NCI-H526 (cell line): ENCODE data around the gene KIFAP3.
"Not testable (repeated sequence)": the region's sequence is repeated elsewhere in the genome, so short reads cannot be mapped to it uniquely, and the experiment has no call there.

ENCODE experiments used
- DNase-seq, 2 experiments: peaks; one replicate each; lab custom pipeline; 2025; lab: John Stamatoyannopoulos, UW

The KIFAP3 gene

DNA sequence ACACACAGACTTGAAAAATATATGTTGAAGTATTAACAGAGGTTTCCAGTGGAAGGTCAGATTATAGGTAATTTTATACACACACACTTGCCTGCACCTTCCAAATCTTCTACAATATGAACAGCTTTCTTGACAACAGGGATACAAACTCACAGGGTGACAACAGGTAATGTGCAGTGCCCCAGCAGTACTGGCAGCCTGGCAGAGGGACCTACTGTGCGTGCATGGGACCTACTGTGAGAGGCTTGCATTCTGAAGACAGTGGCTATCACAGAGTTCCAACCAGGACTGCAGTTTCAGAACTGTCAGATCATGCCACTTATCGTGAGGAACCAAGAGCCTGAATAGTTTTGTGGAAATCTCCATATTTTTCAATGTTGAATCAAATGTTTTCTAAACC lies 184.6 kb downstream of the KIFAP3 start:
- no peak for DNase-seq

DNA sequence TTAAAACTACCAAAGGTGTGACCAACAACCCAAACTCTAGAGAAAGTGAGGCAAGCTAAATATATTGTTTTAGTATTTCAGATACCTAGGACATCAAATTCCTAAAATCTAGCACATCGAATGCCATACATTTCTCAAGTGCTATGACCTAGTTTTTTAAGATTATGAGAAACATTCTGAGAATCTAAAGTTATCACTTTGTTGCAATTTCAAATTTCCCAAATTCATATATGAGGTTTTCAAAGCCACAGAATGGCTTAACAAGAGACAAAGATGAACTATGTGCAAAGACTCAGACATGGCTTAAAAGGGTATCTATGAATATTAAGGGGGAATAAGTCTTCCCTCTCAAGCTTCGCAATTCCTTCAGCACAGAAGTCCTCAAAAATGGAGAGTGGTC lies 187.6 kb downstream of the KIFAP3 start:
- no peak for DNase-seq

DNA sequence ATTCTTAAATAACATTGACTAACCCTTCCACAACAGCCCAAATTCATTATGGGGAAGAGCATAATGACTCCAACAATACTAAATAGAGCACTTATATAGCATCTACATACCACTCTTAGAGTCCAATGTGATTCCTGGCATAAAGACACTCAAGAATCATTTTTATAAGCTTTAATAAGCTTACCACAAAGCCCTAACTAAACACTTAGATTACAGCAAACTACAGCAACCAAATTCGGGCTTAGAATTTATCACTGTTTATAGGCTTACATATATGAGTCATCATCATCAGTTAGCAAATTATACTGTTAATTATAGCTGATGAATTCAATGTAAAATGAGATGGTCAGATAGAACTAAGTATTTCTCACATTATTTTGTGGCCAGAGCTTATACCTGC lies 188.1 kb downstream of the KIFAP3 start:
- DNase-seq, result no peak

DNA sequence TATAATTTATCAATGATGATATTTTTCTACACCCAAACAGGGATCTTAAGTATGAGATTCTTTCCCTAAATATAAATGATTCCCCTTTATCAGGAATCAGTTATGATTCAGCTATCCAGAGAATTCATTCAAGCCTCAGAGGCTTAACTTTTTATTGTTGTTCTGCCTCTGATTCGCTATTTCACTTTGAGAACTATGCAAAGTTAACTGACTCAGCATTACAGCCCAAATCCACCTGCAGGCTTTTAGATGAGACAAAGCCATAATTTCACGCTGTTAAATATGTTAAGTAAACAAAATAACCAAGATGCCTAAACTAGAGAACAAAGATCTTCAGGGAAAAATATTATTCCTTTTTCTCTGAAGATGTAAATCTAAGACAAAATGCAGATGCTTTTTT lies 189.3 kb downstream of the KIFAP3 start:
- no peak for DNase-seq

DNA sequence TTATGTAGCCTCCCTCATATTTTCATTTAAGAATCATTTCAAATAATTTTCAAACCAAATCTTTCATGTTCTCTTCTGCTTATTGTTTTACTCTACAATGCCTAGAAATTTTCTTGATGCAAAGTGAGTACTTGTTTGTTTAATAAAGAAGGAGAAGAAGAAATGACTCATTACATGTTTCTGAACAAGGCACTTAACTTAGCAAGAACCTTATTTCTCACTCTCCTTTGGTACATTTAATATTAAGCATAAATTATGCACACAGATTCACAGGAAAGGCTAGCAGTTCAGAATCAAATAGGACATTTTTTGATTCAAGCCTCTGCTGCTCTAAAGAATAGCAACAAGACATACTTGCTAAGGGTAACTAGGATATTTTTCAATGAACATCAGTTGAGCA lies 189.9 kb downstream of the KIFAP3 start:
- no peak for DNase-seq

DNA sequence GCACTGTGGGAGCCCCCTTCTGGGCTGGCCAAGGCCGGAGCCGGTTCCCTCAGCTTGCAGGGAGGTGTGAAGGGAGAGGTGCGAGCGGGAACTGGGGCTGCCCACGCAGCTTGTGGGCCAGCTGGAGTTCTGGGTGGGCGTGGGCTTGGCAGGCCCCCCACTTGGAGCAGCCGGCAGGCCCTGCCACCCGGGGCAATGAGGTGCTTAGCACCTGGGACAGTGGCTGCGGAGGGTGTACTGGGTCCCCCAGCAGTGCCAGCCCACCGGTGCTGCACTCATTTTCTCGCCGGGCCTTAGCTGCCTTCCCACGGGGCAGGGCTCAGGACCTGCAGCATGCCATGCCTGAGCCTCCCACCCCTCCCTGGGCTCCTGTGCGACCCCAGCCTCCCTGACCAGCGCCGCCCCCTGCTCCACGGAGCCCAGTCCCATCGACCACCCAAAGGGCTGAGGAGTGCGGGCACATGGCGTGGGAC lies 192.4 kb downstream of the KIFAP3 start:
- DNase-seq, result no peak

DNA sequence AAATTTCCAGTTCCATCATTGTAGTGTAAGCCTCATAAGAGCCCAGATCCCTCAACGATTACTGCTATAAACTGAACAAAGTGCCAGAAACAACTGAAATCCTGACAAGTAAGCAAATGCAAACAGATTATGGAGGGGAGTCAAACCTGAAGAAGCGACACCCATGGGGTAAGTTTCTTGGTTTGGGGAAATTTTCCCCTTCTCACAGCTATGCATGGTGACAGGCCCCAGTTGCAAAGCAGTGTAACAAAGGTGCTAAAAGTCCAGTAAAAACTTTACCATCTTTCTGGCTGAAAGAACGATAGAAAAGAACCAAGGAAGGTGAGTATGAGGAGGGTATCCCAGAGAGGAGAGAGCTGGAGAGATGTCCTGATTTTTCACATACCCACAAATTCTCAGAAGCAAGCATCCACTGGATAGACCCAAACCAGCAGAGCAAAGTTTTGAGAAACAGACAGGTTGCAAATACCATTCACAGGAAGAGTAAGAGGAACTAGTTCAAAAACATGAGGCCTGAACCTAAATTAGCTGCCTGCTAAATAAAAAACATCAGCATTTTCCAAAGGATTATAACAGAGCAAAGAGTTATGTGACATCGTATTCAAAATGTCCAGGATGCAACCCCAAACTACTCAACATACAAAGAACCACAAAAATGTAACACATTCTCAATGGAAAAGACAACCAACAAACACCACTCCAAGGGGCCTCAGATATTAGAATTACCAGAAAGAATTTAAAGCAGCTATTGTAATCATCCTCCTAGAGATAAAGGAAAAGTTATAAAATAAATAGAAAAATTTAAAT lies 195.3 kb downstream of the KIFAP3 start:
- no peak for DNase-seq

DNA sequence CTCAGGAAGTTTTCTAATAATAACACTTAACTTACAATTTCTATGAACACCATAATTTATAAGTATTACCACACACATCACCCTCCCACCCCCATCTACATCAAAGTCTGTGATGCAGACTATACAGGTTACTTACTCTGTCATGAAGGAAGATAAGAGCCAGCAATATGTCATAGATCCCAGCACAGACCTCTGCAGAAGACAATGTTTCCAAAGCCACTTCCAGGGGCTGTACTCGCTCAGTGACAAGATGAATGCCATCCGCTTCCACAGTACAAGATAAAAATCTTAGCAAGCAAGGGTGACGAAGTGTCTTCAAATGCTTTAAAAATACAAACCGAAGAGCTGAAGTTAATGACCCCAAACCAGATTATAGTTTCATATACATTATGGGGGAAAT lies 196.0 kb downstream of the KIFAP3 start:
- no peak for DNase-seq

DNA sequence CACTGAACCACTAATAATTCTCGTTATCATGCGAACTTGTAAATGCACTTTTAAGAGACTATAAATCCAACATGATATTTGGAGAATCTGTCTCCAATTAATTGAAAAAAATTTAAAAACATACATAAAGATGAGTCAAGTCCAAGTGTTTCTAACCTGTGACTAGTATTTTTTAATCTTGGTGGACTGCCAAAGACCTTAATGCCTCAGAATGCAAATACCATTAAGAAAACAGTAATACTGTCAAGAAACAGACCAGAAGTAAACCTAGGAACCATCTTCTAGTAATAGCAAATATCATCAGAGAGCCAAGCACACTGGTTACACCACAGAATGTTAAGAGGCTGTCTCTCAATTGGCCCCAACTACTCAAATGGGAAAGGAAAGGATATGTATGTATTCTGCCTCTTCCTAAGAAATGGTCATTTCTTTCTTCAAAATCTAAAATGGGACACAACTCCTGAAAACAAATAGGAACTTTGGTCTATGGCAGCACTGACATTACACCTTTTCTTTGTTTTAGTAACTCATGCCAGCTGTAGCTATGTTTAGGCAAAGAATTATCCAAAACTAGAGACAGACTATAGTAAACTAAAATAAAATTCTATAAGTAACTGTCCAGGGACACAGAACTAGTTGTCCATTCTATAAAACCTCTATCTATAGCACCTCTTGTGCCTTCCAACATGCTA lies 196.5 kb downstream of the KIFAP3 start:
- no peak for DNase-seq

DNA sequence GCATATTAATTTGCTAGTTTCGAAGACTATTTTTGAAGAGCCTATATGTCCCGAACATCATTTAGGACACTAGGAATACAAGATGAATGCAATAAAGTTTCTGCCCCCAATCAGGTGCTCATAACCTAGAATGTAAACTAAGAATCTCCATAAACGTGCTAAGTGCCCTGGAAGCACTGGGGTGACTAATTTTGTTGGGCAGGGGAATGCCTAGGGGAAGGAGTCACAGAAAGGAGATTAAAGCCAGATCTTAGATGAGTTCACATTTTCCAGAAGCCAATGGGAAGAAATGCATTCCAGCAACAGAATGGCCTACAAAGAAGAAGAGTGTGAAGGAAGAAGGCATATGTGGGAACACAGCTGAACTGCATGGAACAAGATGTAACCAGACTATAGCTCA lies 200.3 kb downstream of the KIFAP3 start:
- no peak for DNase-seq

DNA sequence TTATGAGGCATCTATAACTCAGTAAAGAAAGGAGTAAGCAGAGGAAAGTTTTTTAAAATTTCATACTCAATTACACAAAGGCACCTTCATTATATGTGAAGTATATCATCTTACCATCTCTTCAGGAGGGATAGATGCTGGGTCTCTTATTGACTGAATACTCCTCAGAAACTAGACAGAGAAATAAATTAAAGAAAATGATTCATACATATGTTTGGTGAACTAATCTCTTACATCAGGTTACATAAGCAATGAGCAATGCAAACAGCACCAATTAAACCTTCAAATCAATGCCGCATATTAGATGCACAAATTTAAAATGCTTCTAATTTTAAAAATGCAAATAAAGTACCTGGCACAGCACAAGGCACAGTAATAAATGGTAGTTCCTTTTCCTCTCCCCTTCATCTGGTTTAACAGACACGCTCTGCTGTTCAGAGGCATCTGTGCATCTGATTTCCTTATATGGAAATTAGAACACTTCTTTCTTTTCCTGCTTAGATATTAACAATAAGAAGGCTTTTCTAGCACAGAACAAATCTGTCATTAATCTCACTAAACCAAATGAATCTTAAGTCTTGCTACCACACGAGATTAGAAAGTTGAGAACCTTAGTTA lies 200.8 kb downstream of the KIFAP3 start:
- DNase-seq, result peak; percentile 34 to 65

DNA sequence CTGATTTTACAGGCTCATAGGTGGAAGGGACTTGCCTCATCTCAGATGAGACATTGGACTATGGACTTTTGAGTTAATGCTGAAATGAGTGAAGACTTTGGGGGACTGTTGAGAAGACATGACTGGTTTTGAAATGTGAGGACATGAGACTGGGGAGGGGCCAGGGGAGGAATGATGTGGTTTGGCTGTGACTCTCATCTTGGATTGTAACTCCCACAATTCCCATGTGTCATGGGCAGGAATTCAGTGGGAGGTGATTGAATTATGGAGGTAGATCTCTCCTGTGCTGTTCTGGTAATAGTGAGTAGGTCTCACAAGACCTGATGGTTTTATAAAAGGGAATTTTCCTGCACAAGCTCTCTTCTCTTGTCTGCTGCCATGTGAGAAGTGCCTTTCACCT lies 201.6 kb downstream of the KIFAP3 start:
- DNase-seq, result no peak

DNA sequence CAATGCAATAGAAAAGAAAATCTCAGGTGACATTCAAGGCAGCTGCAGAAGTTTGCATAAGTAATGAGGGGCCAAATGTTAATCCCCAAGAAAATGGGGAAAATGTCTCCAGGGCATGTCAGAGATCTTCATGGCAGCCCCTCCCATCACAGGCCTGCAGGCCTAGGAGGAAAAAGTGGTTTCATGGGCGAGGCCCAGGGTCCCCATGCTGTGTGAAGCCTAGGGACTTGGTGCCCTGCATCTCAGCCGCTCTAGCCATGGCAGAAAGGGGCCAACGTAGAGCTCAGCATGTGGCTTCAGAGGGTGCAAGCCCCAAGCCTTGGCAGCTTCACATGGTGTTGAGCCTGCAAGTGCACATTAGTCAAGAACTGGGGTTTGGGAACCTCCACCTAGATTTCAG lies 202.5 kb downstream of the KIFAP3 start:
- not testable (repeated sequence) for DNase-seq
